ENCODE measurements around the gene EYA2.

DNA sequence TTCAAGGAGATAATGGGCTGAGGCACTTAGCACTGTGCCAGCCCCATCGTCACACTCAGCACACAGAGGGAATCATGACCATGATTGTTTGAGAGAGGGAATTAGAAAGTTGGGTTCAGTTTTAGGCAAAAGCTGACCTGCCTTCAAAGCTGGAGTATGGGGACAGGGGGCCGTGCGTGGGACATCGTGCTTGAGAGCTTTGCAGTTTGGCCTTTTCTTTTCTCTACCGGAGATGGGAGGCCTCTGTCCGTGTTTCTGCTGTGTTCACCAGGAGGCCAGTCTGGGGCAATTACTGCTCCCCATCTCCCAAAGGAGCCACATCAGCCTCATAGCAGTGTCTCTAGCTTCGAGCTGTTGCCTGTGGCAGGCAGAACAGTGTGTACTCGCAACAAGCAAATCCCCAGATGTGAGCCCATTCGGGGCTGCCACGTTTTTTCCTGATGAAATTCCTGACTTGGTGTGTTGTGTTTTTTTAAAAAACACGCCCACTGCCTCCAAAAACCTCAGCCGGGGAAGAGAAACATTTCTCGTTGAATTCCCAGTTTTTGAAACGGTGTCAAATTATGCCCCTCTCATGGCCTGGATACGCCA, 20.2 kb downstream of the EYA2 start:
- TF ChIP-seq, protein P1, sequence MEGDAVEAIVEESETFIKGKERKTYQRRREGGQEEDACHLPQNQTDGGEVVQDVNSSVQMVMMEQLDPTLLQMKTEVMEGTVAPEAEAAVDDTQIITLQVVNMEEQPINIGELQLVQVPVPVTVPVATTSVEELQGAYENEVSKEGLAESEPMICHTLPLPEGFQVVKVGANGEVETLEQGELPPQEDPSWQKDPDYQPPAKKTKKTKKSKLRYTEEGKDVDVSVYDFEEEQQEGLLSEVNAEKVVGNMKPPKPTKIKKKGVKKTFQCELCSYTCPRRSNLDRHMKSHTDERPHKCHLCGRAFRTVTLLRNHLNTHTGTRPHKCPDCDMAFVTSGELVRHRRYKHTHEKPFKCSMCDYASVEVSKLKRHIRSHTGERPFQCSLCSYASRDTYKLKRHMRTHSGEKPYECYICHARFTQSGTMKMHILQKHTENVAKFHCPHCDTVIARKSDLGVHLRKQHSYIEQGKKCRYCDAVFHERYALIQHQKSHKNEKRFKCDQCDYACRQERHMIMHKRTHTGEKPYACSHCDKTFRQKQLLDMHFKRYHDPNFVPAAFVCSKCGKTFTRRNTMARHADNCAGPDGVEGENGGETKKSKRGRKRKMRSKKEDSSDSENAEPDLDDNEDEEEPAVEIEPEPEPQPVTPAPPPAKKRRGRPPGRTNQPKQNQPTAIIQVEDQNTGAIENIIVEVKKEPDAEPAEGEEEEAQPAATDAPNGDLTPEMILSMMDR (conservative IDR thresholded peaks at IDR 0.05), result no peak
- TF ChIP-seq ZFX (IDR thresholded peaks at IDR 0.05), result no peak

Data from C4-2B (cell line).